GM12801 (cell line): Measurements from ENCODE around the gene ELMO1.

Source experiments
- CTCF ChIP-seq: IDR thresholded peaks from one replicate; pipeline ENCODE4 v1.5.1; 2011; ENCODE audit warnings: control low read depth; ENCODE audit not compliant: insufficient read length; ENCODE audit errors: extremely low read depth

ELMO1 gene

GRCh38 chr7:36972140-36972518, 476.5 kb downstream of the ELMO1 start:
- TF ChIP-seq CTCF = no peak

- TF ChIP-seq CTCF = no peak
Measured at GRCh38 chr7:36971515-36972139, 477.0 kb downstream of the ELMO1 start.

GRCh38 chr7:36970551-36971514, 477.8 kb downstream of the ELMO1 start:
- TF ChIP-seq CTCF = no peak

GRCh38 chr7:36969376-36969775, 479.3 kb downstream of the ELMO1 start:
- TF ChIP-seq CTCF = no peak

GRCh38 chr7:36967387-36967786, 481.3 kb downstream of the ELMO1 start:
- TF ChIP-seq CTCF = no peak

GRCh38 chr7:36966636-36967035, 482.0 kb downstream of the ELMO1 start:
- no peak for TF ChIP-seq CTCF

GRCh38 chr7:36966039-36966438, 482.6 kb downstream of the ELMO1 start:
- no peak for TF ChIP-seq CTCF
